Measurements from ENCODE around the gene FYN.

The FYN gene

DNA sequence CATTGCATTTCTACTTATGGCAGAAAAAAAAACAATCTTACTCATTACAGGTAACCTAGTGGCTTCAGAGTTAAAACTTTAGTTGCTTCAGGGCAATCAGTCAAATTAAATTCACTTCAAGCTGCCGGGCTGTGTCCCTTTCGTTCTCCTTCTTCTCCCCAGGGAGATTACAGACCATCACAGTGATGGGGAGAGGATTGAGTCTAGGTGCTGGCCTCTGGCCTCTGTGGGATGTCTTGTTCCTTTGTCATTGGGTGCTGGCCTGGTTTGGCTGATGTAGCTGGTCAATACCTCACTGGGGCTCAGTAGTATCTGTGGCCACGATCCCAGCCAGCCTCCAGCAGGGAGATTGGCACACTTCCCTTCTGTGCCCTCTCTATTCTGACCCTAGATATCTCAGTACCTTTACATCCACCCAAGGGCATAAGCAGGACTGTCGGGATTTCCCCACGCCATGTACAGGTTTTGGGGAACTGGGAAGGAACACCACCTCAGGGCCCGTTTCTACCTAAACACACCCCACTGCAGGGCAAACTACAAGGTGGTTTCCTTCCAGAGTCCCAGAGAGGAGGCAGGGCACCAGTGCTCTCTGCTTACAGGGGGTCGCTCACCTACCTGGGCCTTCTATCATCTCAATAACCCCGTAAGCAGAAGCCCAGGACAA, 15.4 kb downstream of the FYN start:
- TF ChIP-seq, protein P1, sequence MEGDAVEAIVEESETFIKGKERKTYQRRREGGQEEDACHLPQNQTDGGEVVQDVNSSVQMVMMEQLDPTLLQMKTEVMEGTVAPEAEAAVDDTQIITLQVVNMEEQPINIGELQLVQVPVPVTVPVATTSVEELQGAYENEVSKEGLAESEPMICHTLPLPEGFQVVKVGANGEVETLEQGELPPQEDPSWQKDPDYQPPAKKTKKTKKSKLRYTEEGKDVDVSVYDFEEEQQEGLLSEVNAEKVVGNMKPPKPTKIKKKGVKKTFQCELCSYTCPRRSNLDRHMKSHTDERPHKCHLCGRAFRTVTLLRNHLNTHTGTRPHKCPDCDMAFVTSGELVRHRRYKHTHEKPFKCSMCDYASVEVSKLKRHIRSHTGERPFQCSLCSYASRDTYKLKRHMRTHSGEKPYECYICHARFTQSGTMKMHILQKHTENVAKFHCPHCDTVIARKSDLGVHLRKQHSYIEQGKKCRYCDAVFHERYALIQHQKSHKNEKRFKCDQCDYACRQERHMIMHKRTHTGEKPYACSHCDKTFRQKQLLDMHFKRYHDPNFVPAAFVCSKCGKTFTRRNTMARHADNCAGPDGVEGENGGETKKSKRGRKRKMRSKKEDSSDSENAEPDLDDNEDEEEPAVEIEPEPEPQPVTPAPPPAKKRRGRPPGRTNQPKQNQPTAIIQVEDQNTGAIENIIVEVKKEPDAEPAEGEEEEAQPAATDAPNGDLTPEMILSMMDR (IDR thresholded peaks at IDR 0.05): no peak

DNA sequence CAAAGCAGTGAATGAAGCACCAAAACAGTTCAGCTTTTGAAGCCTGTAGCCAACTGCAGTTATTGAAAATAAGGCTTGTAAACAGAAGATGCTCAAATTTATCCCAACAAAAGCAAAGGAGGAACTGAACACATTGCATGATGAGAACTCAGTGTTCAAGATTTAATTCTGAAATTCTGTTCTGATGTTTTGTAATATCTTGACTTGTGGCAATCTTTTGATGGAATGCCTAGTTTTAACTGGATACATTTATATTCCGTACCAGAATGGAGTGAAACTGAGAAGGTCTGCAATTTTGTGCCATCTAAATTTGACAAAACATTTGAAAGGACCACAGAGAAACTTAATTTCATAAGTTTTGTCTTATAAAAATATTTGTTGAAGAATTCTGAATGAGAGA, 17.5 kb downstream of the FYN start:
- TF ChIP-seq, protein P1 (IDR thresholded peaks at IDR 0.05): no peak

DNA sequence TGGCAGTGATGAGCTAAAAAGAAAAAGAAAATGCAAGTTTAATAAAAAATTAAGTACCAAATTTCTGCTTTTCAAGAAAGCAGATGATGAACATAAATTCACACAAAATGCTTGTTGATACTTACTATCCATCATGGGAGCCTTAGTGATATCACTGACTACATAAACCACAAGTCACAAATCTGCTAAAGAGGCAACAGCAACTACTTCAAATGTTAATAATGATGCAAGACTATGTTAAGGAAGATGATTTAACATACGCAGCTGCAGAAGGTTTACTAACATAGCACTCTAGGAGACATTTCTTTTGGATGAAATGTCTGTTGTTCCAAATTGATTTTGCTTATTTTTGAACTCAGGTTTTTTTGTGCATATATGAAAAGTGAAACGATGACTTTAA, 18.6 kb downstream of the FYN start:
- TF ChIP-seq, protein P1 (IDR thresholded peaks at IDR 0.05): no peak

DNA sequence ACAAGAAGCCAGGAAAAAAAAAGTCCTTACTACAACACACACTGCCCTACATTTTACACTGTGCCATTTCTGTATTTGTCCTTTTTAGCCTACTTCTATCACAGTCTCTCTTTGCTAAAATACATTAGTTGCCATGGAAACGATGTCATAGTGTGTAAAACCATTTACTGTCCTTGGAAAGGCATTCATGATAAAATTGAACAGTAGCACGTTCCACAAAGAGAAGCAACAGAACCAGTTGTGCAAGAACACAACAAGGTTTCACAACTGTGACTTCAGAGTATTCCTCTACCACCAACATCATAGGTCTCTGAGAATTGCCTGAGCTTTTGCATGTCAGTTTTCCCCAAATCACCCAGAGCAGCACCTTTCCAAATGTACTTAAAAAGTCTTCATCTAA, 20.5 kb downstream of the FYN start:
- TF ChIP-seq, protein P1 (IDR thresholded peaks at IDR 0.05): no peak

DNA sequence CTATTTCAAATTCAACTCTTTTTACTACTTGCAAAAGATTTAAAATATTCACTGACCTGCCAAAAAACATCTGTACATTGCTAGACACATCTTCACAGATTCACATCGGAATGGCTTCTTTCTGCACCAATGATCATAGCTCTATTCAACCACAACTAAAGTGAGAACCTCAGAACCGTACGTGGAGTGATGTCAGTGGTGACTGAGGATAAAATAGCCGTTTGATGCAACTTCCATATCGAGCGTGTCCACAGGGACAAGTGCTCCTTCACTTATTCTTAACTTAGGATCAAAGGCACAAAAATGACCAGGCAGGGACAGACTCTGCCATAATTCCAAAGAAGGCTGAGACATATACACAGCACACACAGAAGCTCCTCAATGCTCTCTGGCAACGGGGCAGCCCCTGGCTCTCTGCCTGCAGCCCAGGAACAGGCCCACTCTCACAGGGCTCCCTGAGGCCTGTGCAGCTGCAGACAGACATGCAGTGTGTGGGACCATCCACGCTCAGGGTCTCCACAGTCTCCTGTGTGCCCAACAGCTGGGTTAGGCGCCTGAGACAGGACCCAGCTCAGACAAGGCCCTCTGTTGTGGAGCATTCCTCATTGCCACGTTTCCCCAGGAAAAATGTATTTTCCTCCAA, 22.8 kb downstream of the FYN start:
- TF ChIP-seq, protein P1 (IDR thresholded peaks at IDR 0.05): no peak

DNA sequence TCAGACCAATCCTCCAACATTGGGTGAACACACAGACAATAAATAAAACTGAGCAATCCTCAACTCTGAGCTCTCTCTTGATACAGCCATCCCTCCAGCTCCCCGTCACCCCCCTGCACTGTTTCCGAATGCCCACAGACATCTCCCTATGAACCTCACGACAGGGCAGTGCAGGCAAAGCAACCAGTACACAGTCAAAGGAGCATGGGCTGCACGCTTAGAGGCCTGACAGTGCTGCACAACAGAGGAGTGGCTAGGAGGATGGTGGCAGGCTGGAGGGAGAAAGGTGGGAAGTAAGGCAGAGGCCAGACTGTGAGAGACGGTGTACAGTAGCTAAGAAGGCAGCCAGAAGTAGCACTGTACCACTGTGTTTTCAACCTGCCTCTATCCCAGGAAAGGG, 24.0 kb downstream of the FYN start:
- TF ChIP-seq, protein P1 (IDR thresholded peaks at IDR 0.05): no peak

DNA sequence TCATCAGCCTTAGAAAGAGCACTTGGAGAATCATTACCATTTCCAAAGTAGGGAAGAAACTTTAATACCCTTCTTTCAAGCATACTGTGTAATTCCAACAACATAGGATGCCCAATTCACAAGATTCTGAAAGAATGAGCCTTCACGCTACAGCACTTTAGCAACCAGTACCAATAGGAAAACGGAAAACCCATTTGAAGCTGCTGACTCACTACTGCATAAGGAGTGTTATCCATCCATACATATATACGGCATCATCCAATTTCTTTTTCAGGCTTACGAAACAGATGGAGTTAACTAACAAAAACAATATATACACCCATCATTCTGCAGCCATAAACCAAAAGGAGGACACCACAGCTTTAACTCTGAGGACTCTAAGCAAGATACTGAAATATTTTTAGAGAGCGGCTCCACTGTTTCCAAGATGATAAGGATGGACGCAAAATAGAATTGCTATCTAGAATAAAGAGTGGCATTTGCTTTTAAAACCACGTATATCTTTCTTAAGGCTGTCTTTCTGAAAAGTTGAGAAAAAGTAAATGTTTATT, 24.9 kb downstream of the FYN start:
- TF ChIP-seq, protein P1 (IDR thresholded peaks at IDR 0.05): no peak

Data from LNCAP (cell line).